Astrocyte of the spinal cord (primary cell): ENCODE measurements around the gene ZBED1.
"Not testable (repeated sequence)": the region's sequence is repeated elsewhere in the genome, so short reads cannot be mapped to it uniquely, and the experiment has no call there.

Experiments
- DNase-seq: peaks from one replicate; pipeline ENCODE4 v3.0.0; 2011; ENCODE audit warnings: low read depth, low spot score
- H3K4me3 ChIP-seq: 2 replicates; pipeline ENCODE4 v1.5.1; 2011; ENCODE audit warnings: low read depth, mild to moderate bottlenecking, low read length, moderate library complexity
- in situ Hi-C: cut with HindIII; loops from 2 replicates; pipeline ENCODE4 v1.10.0; 2017; ENCODE audit warnings: low sequenced_read_pairs
- TF ChIP-seq, protein P1 (sequence below): IDR thresholded peaks from 2 replicates; pipeline ENCODE4 v1.5.1; 2012; ENCODE audit warnings: low read depth, mild to moderate bottlenecking, low read length, inconsistent platforms

ZBED1 gene

DNA sequence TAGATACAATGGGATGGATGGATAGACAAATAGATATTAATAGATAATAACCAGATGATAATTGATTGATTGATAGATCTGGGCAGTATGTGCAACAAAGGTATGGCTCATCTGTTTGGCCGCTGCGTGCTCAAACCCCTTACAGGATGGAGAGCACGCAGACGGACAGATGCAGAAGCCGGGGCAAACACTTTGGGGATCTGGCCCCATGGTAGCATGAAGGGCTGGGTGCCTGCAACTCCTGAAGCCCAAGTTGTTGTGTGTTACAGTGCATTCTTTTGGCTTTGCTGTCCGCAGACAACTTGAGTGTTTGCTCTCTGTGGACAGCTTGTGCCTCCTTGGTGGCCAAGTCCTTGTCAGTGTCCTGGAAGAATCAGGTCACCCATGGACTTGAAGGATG is 10.6 kb upstream of the ZBED1 start:
- DNase-seq: no peak
- H3K4me3 ChIP-seq: no peak overlapping the region
- TF ChIP-seq, protein P1, sequence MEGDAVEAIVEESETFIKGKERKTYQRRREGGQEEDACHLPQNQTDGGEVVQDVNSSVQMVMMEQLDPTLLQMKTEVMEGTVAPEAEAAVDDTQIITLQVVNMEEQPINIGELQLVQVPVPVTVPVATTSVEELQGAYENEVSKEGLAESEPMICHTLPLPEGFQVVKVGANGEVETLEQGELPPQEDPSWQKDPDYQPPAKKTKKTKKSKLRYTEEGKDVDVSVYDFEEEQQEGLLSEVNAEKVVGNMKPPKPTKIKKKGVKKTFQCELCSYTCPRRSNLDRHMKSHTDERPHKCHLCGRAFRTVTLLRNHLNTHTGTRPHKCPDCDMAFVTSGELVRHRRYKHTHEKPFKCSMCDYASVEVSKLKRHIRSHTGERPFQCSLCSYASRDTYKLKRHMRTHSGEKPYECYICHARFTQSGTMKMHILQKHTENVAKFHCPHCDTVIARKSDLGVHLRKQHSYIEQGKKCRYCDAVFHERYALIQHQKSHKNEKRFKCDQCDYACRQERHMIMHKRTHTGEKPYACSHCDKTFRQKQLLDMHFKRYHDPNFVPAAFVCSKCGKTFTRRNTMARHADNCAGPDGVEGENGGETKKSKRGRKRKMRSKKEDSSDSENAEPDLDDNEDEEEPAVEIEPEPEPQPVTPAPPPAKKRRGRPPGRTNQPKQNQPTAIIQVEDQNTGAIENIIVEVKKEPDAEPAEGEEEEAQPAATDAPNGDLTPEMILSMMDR: no peak
- in situ Hi-C loops: no loop called here

DNA sequence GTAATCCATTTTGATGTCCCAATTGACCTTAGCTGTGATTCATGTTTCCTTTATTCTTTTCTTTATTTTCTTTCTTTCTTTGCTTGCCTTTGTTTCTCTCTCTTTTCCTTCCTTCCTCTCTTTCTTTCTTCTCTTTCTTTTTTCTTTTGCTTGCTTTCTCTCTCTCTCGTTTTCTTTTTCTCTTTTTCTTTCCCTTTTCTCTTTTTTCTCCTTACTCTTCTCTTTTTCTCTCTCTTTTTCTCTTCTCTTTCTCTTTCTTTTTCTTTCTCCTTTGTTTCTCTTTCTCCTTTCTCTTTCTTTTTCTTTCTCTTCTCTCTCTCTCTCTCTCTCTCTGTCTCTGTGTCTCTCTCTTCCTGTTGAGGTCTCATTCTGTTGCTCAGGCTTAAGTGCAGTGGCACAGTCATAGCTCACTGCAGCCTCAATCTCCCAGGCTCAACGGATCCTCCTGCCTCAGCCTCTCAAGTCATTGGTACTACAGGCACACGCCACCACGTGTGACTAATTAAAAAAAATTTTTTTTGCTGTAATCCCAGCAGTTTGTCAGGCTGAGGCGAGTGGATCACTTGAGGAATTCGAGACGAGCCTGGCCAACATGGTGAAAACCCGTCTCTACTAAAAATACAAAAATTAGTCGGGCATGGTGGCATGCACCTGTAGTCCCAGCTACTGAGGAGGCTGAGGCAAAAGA is 8.0 kb upstream of the ZBED1 start:
- TF ChIP-seq, protein P1: no peak
- no peak for DNase-seq
- in situ Hi-C loops: no loop called here

DNA sequence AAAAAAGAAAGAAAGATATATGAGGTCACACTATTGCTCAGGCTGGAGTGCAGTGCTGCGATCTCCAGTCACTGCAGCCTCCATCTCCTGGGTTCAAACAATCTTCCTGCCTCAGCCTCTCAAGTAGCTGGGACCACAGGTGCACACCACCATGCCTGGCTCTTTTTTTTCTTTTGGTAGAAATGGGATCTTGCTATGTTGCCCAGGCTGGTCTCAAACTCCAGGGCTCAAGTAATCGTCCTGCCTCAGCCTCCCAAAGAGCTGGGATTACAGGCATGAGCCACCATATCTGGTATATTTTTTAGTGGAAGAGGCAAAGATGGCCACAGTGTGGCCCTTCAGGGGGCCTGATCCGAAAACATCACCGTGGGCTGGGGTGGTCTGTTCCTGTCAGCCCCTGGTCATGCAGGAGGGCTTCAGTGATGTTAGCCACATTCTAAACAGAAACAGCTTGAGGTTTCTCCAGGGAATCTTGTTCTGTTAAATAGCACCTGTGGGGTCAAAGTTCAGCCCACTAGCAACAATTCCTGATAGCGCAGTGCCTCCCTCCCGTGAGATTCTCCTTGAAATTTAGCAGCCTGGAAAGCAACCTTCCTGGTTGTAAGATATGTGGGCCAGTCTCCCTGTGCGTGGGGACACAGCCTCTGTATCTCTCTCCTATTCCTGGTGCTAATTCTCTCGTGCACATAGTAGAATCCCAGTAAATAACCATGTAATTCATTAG is 7.3 kb upstream of the ZBED1 start:
- no peak overlapping the region for H3K4me3 ChIP-seq
- no peak for DNase-seq
- TF ChIP-seq, protein P1: no peak
- in situ Hi-C loops: no loop called here

More for the DNA sequence above, 8.0 kb upstream of the ZBED1 start:
- H3K4me3 ChIP-seq: no peak overlapping the region

DNA sequence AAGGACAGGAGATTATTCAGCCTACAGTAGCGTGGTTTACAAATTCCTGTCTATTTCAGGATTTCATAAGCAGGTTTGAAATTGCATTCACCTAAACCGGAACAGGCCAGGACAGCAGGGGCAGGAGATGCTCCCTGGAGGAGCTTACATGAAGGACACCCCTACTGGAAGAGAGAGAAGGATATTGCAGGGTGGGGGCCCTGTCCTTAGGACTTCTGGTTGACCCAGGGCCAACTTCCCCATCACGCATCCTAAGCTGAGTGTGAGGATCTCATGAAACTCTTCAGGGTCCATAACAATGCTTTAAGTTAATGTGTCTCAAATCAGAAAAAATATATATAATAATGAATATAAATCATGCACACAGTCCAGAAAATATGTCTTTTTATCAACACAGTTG is 6.4 kb upstream of the ZBED1 start:
- in situ Hi-C loops: no loop called here
- H3K4me3 ChIP-seq: no peak overlapping the region
- DNase-seq: no peak
- TF ChIP-seq, protein P1: no peak

DNA sequence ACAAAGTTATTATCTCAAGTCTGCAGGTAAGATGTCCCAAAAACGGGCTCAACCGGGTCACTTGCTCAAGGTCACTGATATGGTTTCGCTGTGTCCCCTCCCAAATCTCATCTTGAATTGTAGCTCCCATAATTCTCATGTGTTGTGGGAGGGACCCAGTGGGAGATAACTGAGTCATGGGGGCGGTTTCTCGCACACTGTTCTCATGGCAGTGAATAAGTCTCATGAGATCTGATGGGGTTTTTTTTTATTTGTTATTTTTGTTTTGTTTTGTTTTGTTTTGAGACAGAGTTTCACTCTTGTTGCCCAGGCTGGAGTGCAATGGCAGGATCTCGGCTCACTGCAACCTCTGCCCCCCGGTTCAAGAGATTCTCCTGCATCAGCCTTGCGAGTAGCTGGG is 4.6 kb upstream of the ZBED1 start:
- H3K4me3 ChIP-seq, DNase-seq, in situ Hi-C loops: not testable (repeated sequence)

DNA sequence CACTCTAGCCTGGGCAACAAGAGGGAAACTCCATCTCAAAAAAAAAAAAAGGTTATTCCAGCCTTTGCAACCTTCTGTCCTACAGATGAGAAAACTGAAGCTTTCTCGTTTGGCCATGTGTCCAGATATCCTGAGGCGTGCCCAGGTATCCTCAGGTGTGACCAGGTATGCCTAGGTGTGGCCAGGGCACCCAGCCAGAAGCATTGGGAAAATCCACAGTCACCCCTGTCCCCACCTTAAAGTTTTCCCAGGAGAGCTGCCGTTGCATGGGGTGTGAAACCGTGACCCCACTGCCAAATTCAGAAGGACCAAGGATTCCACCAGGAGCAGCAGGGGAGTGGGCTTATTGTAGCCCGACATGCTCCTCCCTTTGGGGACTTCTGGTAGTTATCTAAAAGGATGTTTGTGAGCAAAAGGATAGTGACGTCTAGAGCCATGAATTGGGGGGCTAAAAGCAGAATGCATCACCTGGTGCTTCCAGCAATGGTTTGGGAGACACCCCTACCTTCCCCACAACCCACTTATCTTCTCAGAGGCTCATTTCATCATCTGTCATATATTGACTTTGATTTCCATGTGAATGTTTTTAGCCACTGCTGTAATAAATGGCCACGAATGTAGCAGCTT is 4.0 kb upstream of the ZBED1 start:
- DNase-seq: no peak
- TF ChIP-seq, protein P1: no peak
- H3K4me3 ChIP-seq: no peak overlapping the region
- in situ Hi-C loops: no loop called here
